Ovary (tissue), 9 donors: Measurements from ENCODE around the gene LIN28B. TPM values are rescaled to one million over a fixed set of nuclear protein-coding genes. Genes with fewer than 3 reads are reported as not detected.

Experiments used
- DNase-seq, 5 donors: peaks; one replicate each; pipeline ENCODE4 v3.0.0-alpha.2; 2019 to 2020
- H3K27ac ChIP-seq, 2 donors: fragments of 200-600 bp; one replicate each; pipeline versions ENCODE4 v1.5.1 to v1.8.0; 2019 to 2022
- H3K27me3 ChIP-seq: fragments of 200-600 bp; one replicate; pipeline ENCODE4 v1.8.0; 2022
- H3K36me3 ChIP-seq: fragments of 200-600 bp; sonication (generic); one replicate; pipeline ENCODE4 v1.5.1; 2019
- H3K4me1 ChIP-seq: one replicate; pipeline ENCODE4 v1.8.1; 2013; ENCODE audit warnings: mild to moderate bottlenecking, moderate library complexity; ENCODE audit not compliant: insufficient read depth
- H3K4me3 ChIP-seq: fragments of 200-600 bp; sonication (generic); one replicate; pipeline ENCODE4 v1.5.1; 2017
- H3K9me3 ChIP-seq, 2 donors: fragments of 200-600 bp in 1 of 2; sonication (generic) in 1 of 2; one replicate each; pipeline versions ENCODE4 v1.5.1 to v1.8.1; 2013 to 2019; ENCODE audit warnings: mild to moderate bottlenecking in 1 of 2, moderate library complexity in 1 of 2
- CTCF ChIP-seq, 3 donors: fragments of 450-650 bp in 2 of 3; fragments of 200-600 bp in 1 of 3; IDR thresholded peaks; one replicate each; pipeline versions ENCODE4 v1.5.1 to v1.8.0; 2016 to 2022; ENCODE audit warnings: antibody characterized with exemption in 3 of 3, mild to moderate bottlenecking in 1 of 3
- EP300 ChIP-seq: sonication (generic); formaldehyde crosslinking; IDR thresholded peaks from one replicate; pipeline ENCODE4 v1.6.1; 2017; ENCODE audit warnings: antibody characterized with exemption
- POLR2A ChIP-seq: fragments of 450-650 bp; IDR thresholded peaks from one replicate; pipeline ENCODE4 v1.6.1; 2017; ENCODE audit warnings: antibody characterized with exemption, mild to moderate bottlenecking, moderate library complexity
- WGBS, 3 donors: extraction: QIAGEN DNeasy Blood & Tissue Kit in 1 of 3; methylation state at CpG; one replicate each; pipeline versions ENCODE4 v1.1.5 to v1.1.7; 2013 to 2017; 5-methylcytosine and 5-hydroxymethylcytosine counted together
- intact Hi-C, 4 donors: fragments of 100-400 bp; cut with DNase I; formaldehyde crosslinking; loops; one replicate each; pipeline versions ENCODE4 v1.11.0 to v1.15.1; 2022 to 2023
- polyA plus RNA-seq, 2 donors: library from polyadenylated mRNA; stranded (reverse); fragments of 200-250 nt in 1 of 2; fragments of 350-450 nt in 1 of 2; fragmentation: Illumina TruSeq in 1 of 2; extraction: RNeasy Lipid Tissue Mini Kit (QIAGEN cat#74804) in 1 of 2; gene quantifications; one replicate each; pipeline ENCODE4 v1.2.3, GENCODE V29; 2013 to 2014
- total RNA-seq, 7 donors: library from RNA; depleted of rRNA in 2 of 7; stranded (reverse); fragments of >200 nt in 2 of 7; fragmentation: NEBNext Ultra II Directional in 3 of 7; extraction: Animal tissue kit (Norgen Biotek cat#: 25700) in 3 of 7; gene quantifications; one replicate each; pipeline versions ENCODE4 v1.1.0 to v1.2.4, GENCODE V29; 2016 to 2023
- donor health status: DM: no; HTN: no; CAD: no; lungs with moderate emphysema.
- donor health status: DM: no; HTN: no; CAD: no.
- donor health status: Bipolar disorder and iron deficiency.
- donor health status: DM: yes; HTN: yes; CAD: no.
- donor health status: DM: no; HTN: no; CAD: no.
- donor health status: DM: yes; HTN: yes; CAD: no.

LIN28B gene
- total and polyA plus RNA-seq, 9 donors: 0.15 TPM; not detected in 8

DNA sequence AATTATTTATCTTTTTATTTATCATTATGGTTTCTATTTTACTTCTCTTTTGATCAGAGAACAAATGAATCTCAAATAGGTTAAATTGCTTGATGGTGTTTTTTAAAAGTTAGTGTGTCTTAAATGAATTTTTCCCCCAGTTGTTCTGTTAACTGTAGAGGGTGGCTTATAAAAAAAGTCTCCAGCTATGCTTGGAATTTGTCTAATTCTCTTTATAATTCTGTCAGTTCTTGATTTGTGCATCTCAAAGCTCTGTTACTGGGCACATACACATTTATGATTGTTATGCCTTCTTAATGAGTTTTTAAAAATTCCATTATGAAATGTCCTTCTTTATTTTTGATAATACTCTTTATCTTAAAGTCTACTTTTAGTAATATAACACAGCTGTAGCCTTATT is 58.0 kb downstream of the LIN28B start:
- Histone ChIP-seq H3K27ac (no peak overlapping the region), H3K27me3 (no peaks in the 10 kb centered on the region), H3K9me3 (no peaks in the 10 kb centered on the region), H3K4me3 (no peak overlapping the region), H3K4me1 (no peaks in the 10 kb centered on the region), H3K36me3 (no peaks in the 10 kb centered on the region)
- no peak for DNase-seq
- TF ChIP-seq CTCF (IDR thresholded peaks at IDR 0.05): no peak
- TF ChIP-seq POLR2A: no peak
- no peak for TF ChIP-seq EP300
- intact Hi-C loops: no loop called here

GRCh38 chr6:105015482-105015881 is 58.6 kb downstream of the LIN28B start:
- TF ChIP-seq EP300 (no peak), CTCF (IDR thresholded peaks at IDR 0.05) (no peak), POLR2A (no peak)
- intact Hi-C loops: no loop called here
- Histone ChIP-seq H3K36me3 (no peaks in the 10 kb centered on the region), H3K27ac (no peak overlapping the region), H3K9me3 (no peaks in the 10 kb centered on the region), H3K4me3 (no peak overlapping the region), H3K4me1 (no peaks in the 10 kb centered on the region), H3K27me3 (no peaks in the 10 kb centered on the region)
- no peak for DNase-seq
- 26 to 36% (median 32%) methylated on average over 2 of the region's 2 CpGs for WGBS, 3 donors

- TF ChIP-seq CTCF (IDR thresholded peaks at IDR 0.05) (no peak), POLR2A (no peak), EP300 (no peak)
- H3K4me1 ChIP-seq: no peaks in the 10 kb centered on the region
- no peak overlapping the region for H3K27ac ChIP-seq
- WGBS, 3 donors: 72 to 83% (median 81%) methylated on average over 2 of the region's 2 CpGs
- no peak overlapping the region for H3K4me3 ChIP-seq
- H3K36me3 ChIP-seq: no peaks in the 10 kb centered on the region
- H3K27me3 ChIP-seq: no peaks in the 10 kb centered on the region
- intact Hi-C loops: no loop called here
- H3K9me3 ChIP-seq: no peaks in the 10 kb centered on the region
- no peak for DNase-seq
These were observed 62.4 kb downstream of the LIN28B start for GRCh38 chr6:105019285-105019684.

DNA sequence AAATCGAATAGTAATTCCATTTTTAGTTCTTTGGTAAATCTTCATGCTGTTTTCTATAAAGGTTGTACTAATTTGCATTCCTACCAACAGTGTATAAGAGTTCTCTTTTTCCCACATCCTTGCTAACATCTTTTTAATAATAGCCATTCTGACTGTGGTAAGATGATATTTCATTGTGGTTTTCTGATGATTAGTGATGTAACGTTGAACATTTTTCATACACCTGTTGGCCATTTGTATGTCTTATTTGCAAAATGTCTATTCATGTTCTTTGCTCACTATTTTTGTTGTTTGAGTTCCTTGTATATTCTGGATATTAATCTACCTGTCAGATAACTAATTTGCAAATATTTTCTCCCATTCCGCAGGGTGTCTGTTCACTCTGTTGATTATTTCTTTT is 64.5 kb downstream of the LIN28B start:
- Histone ChIP-seq H3K36me3 (no peaks in the 10 kb centered on the region), H3K27ac (no peak overlapping the region), H3K4me3 (no peak overlapping the region), H3K27me3 (no peaks in the 10 kb centered on the region), H3K4me1 (no peaks in the 10 kb centered on the region), H3K9me3 (no peaks in the 10 kb centered on the region)
- no peak for DNase-seq
- WGBS, 3 donors: 81 to 89% (median 88%) methylated on average over 3 of the region's 3 CpGs
- no peak for TF ChIP-seq CTCF (IDR thresholded peaks at IDR 0.05)
- TF ChIP-seq POLR2A: no peak
- TF ChIP-seq EP300: no peak
- intact Hi-C loops: no loop called here

DNA sequence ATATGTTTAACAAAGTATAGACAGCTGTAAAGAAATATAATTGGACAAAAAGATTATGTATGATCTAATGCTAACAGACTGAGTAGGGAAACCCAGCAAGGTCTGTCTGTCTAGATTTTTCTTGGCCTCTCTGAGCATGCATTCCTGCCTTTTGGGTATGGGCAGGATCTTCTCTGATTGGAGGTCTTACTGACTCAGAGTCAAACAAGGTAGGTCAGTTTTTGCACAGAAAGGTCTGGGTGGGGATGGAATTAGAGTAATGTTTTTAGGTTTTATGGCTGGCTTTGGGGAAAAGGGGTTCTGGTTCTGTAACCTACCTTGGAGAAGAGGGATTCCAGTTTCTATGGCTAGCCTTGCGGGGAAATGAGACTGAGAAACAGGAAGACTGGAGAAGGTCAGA is 65.5 kb downstream of the LIN28B start:
- intact Hi-C loops: no loop called here
- TF ChIP-seq EP300 (no peak), POLR2A (no peak)
- 89 to 96% (median 96%) methylated on average over 1 of the region's 1 CpG for WGBS, 3 donors
- H3K4me3 ChIP-seq: no peak overlapping the region
- no peaks in the 10 kb centered on the region for H3K36me3 ChIP-seq
- H3K27ac ChIP-seq: no peak overlapping the region
- no peaks in the 10 kb centered on the region for H3K27me3 ChIP-seq
- no peaks in the 10 kb centered on the region for H3K4me1 ChIP-seq
- no peak for DNase-seq
- H3K9me3 ChIP-seq: no peaks in the 10 kb centered on the region
